Caco-2 (cell line): ENCODE results near the gene SLC39A1. TPM values are rescaled to one million over a fixed set of nuclear protein-coding genes. Genes with fewer than 3 reads are reported as not detected.

Experiments
- BruUV-seq: library from RNA; stranded (reverse); fragments of 400-500 nt; replicated peaks from 2 replicates; lab custom pipeline; 2021; lab: Mats Ljungman, UMichigan
- CTCF ChIA-PET: fragments of 300-600 bp; sonication (Branson Sonifier 250); formaldehyde crosslinking; loops from one replicate; lab custom pipeline; 2022; ENCODE audit warnings: antibody characterized with exemption; lab: Charles Lee
- POLR2A ChIA-PET: fragments of 300-600 bp; sonication (Branson Sonifier 250); formaldehyde crosslinking; loops from one replicate; lab custom pipeline; 2022; ENCODE audit warnings: antibody characterized with exemption; lab: Charles Lee
- DNase-seq, 2 experiments: peaks; one replicate each; pipeline versions ENCODE4 v3.0.0 to v3.0.0-alpha.2; 2020 to 2022
- H3K27me3 ChIP-seq: replicated peaks from 2 replicates; pipeline ENCODE4 v1.6.0; 2011; ENCODE audit warnings: low read length; ENCODE audit not compliant: control insufficient read depth, insufficient read depth
- H3K36me3 ChIP-seq: 2 replicates; pipeline ENCODE4 v1.5.1; 2011; ENCODE audit warnings: low read length; ENCODE audit not compliant: control insufficient read depth, insufficient read depth
- H3K4me1 ChIP-seq: fragments of 250-450 bp; sonication (Bioruptor Pico); 2 replicates; pipeline ENCODE4 v1.5.1; 2020; ENCODE audit warnings: mild to moderate bottlenecking
- H3K4me3 ChIP-seq: 2 replicates; pipeline ENCODE4 v1.5.1; 2011; ENCODE audit warnings: low read depth, mild to moderate bottlenecking, control low read depth, low read length
- H3K9me3 ChIP-seq: fragments of 250-450 bp; sonication (Bioruptor Pico); 2 replicates; pipeline ENCODE4 v1.5.1; 2020; ENCODE audit warnings: mild to moderate bottlenecking, moderate library complexity
- H3K27ac Mint-ChIP-seq: one replicate; pipeline ENCODE4 v1.8.0; 2022; ENCODE audit warnings: mixed read lengths; ENCODE audit not compliant: unreplicated experiment
- H3K27me3 Mint-ChIP-seq: one replicate; pipeline ENCODE4 v1.8.0; 2022; ENCODE audit warnings: mixed read lengths; ENCODE audit not compliant: insufficient read depth, unreplicated experiment
- H3K36me3 Mint-ChIP-seq: one replicate; pipeline ENCODE4 v1.8.0; 2022; ENCODE audit warnings: mild to moderate bottlenecking, mixed read lengths; ENCODE audit not compliant: insufficient read depth, unreplicated experiment
- H3K4me1 Mint-ChIP-seq: one replicate; pipeline ENCODE4 v1.8.0; 2022; ENCODE audit warnings: low read depth, mixed read lengths; ENCODE audit not compliant: unreplicated experiment
- H3K4me3 Mint-ChIP-seq: one replicate; pipeline ENCODE4 v1.8.0; 2022; ENCODE audit warnings: mild to moderate bottlenecking, moderate library complexity, mixed read lengths; ENCODE audit not compliant: unreplicated experiment
- H3K9me3 Mint-ChIP-seq: one replicate; pipeline ENCODE4 v1.8.0; 2022; ENCODE audit warnings: mixed read lengths; ENCODE audit not compliant: unreplicated experiment
- CTCF ChIP-seq, 2 experiments: fragments of 200-600 bp in 1 of 2; IDR thresholded peaks; 1 replicate in 1 of 2; 2 replicates in 1 of 2; pipeline versions ENCODE4 v1.5.1 to v1.8.0; 2011 to 2022; ENCODE audit warnings: antibody characterized with exemption in 1 of 2, control low read depth in 1 of 2, inconsistent platforms in 1 of 2, low read depth in 1 of 2, low read length in 1 of 2, mild to moderate bottlenecking in 1 of 2, moderate library complexity in 1 of 2; ENCODE audit not compliant: insufficient read depth in 1 of 2, severe bottlenecking in 1 of 2, unreplicated experiment in 1 of 2
- intact Hi-C: fragments of 100-400 bp; cut with micrococcal nuclease; formaldehyde crosslinking; loops from one replicate; pipeline ENCODE4 v1.10.0; 2022; ENCODE audit not compliant: unreplicated experiment
- total RNA-seq: library from RNA; stranded (reverse); gene quantifications from 2 replicates; pipeline ENCODE4 v1.2.3, GENCODE V29; 2022

Gene SLC39A1
- total RNA-seq, 1 experiment from 2014 or later: 135 TPM

- H3K9me3 ChIP-seq: no peaks in the 10 kb centered on the region
- Mint-ChIP-seq H3K4me3 (peak overlapping the region; percentile 81), H3K36me3 (peaks cover 46% of the 10 kb centered on the region), H3K9me3 (no peaks in the 10 kb centered on the region), H3K27me3 (no peaks in the 10 kb centered on the region), H3K4me1 (peaks cover 9% of the 10 kb centered on the region), H3K27ac (peak overlapping the region; percentile 99)
- no peaks in the 10 kb centered on the region for H3K36me3 ChIP-seq
- peak overlapping the region; percentile 47 for H3K4me3 ChIP-seq
- ChIA-PET POLR2A (interaction anchor here (1.4 to 6.3 kb wide), 7 partner anchors 9 to 252 kb away, joined by 4 to 105 read pairs (median 20); partner anchors contain the start of genes CRTC2, DENND4B, GATAD2B and JTB), CTCF (interaction anchor here (1.0 to 2.5 kb wide), 9 partner anchors 9 to 192 kb away, joined by 3 to 13 read pairs (median 4); partner anchors contain the start of genes DENND4B, JTB, RAB13 and RPS27)
- BruUV-seq: no TSS peak
- DNase-seq: peak in 1 of 2 experiments; percentile 33
- H3K4me1 ChIP-seq: peaks cover 9% of the 10 kb centered on the region; the same call in 1 of the 2 replicates
- TF ChIP-seq CTCF (IDR thresholded peaks at IDR 0.05; ENCODE audit: insufficient read depth in 1 of 2, low read depth in 1 of 2, low read length in 1 of 2, severe bottlenecking in 1 of 2, unreplicated experiment in 1 of 2): no peak
- intact Hi-C loops: loop anchor here (1.0 kb wide), 4 partner anchors 9 to 171 kb away; partner anchors contain the start of genes JTB and RAB13
- H3K27me3 ChIP-seq: no peaks in the 10 kb centered on the region
Measured at GRCh38 chr1:153968000-153968363, 4.6 kb upstream of the SLC39A1 start.

- Histone ChIP-seq H3K4me1 (peaks cover 9% of the 10 kb centered on the region; the same call in 1 of the 2 replicates), H3K36me3 (no peaks in the 10 kb centered on the region), H3K9me3 (no peaks in the 10 kb centered on the region), H3K27me3 (no peaks in the 10 kb centered on the region), H3K4me3 (peak within 1 kb of the TSS; percentile 47)
- TF ChIP-seq CTCF (IDR thresholded peaks at IDR 0.05; ENCODE audit: insufficient read depth in 1 of 2, low read depth in 1 of 2, low read length in 1 of 2, severe bottlenecking in 1 of 2, unreplicated experiment in 1 of 2): peak; percentile 42 to 49
- Mint-ChIP-seq H3K27ac (peak within 1 kb of the TSS; percentile 99), H3K9me3 (no peaks in the 10 kb centered on the region), H3K36me3 (peaks cover 47% of the 10 kb centered on the region), H3K27me3 (no peaks in the 10 kb centered on the region), H3K4me1 (peaks cover 12% of the 10 kb centered on the region), H3K4me3 (peak within 1 kb of the TSS; percentile 81)
- intact Hi-C loops: loop anchor here (1.0 kb wide), 4 partner anchors 10 to 170 kb away; partner anchors contain the start of genes JTB and RAB13
- ChIA-PET CTCF (interaction anchor here (0.7 to 2.5 kb wide), 13 partner anchors 9 to 192 kb away, joined by 3 to 13 read pairs (median 4); partner anchors contain the start of genes CRTC2, DENND4B, JTB and RAB13), POLR2A (interaction anchor here (1.0 to 6.3 kb wide), 10 partner anchors 9 to 1793 kb away, joined by 4 to 105 read pairs (median 10); partner anchors contain the start of genes CRTC2, DENND4B, GATAD2B and JTB)
- BruUV-seq: no TSS peak
- peak; percentile 95 to 97 for DNase-seq
Measured at GRCh38 chr1:153967107-153967999, 4.0 kb upstream of the SLC39A1 start, which contains the start of gene CREB3L4. CREB3L4 (plus strand) TSS chr1:153967902; CDS start chr1:153968526, 624 bp downstream.
